ENCODE results near the gene PDE9A. TPM values are rescaled to one million over a fixed set of nuclear protein-coding genes. Genes with fewer than 3 reads are reported as not detected.

PDE9A gene
- total RNA-seq, 1 donor: 9.5 TPM

DNA sequence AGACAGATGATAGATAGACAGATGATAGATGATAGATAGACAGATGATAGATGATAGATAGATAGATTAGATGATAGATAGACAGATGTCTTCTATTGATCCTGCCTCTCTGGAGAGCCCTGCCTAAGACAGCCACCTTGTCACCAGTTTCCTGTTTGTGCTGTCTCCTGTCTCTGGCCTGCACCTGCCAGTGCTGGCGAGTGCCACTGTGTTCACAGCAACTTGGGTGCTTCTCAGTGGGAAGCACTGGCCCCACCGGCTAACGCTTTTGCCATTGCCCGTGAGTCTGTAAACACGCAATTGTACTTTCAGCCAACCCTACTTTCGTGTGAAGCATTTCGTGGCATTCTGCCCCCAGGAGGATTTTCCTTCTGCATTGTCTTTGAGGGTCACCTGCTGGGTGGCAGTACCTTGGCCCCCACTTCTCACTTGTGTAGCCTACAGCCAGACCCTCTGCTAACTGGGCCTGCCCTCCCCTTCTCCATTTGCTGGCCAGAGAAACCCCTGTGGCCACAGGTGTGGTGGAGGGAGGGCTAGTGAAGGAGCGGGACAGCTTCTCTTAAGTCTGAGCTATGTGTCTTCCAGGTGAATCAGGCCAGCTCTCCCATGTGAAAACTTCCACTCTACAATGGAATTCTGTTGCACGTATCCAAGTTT is 23.4 kb upstream of the PDE9A start:
- DNase-seq (ENCODE audit: low read depth): no peak
- TF ChIP-seq, protein P1, sequence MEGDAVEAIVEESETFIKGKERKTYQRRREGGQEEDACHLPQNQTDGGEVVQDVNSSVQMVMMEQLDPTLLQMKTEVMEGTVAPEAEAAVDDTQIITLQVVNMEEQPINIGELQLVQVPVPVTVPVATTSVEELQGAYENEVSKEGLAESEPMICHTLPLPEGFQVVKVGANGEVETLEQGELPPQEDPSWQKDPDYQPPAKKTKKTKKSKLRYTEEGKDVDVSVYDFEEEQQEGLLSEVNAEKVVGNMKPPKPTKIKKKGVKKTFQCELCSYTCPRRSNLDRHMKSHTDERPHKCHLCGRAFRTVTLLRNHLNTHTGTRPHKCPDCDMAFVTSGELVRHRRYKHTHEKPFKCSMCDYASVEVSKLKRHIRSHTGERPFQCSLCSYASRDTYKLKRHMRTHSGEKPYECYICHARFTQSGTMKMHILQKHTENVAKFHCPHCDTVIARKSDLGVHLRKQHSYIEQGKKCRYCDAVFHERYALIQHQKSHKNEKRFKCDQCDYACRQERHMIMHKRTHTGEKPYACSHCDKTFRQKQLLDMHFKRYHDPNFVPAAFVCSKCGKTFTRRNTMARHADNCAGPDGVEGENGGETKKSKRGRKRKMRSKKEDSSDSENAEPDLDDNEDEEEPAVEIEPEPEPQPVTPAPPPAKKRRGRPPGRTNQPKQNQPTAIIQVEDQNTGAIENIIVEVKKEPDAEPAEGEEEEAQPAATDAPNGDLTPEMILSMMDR (IDR thresholded peaks at IDR 0.05; ENCODE audit: insufficient read depth, low read depth, low read length): no peak
- no peak overlapping the region for H3K4me3 ChIP-seq (ENCODE audit: low read depth, low read length)

DNA sequence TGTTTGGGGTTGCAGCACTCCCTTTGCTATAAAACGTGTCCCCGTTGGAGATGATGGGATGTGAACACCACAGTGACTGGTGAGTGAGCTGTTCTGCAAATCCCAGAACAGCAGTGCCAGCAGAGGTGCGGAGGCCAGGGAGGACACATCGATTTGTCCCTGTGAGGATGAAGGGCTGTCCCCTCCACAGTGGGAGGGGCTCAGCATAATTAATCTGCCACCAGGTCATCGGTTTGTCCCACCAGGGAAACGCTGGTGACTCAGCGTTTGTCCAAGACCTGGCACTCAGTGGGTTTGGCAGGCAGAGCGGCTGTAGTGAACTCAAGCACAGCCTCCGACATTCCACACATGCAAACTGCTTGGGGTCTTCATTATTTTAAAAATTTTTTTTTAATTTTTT is 22.8 kb upstream of the PDE9A start:
- TF ChIP-seq, protein P1 (IDR thresholded peaks at IDR 0.05; ENCODE audit: insufficient read depth, low read depth, low read length): no peak
- DNase-seq (ENCODE audit: low read depth): no peak
- H3K4me3 ChIP-seq (ENCODE audit: low read depth, low read length): no peak overlapping the region

DNA sequence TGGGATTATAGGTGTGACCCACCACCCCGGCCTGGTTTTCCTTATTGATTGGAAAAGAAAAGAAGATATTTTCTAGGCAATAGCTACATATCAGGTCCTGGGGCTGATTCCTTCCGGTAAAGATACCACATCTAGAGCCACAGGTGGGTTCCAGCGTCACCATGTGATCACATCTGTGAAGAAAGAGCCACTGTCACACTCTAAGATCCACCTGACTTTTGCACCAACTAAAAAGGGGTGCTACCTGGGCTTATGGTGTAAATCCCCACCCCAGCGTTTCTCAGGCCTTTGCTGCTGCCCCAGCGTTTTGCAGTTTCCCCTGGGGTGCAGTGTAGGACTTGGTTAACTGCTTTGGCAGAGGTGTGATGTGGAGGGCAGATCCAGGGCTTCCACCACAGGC is 22.3 kb upstream of the PDE9A start:
- H3K4me3 ChIP-seq (ENCODE audit: low read depth, low read length): no peak overlapping the region
- DNase-seq (ENCODE audit: low read depth): no peak
- TF ChIP-seq, protein P1 (IDR thresholded peaks at IDR 0.05; ENCODE audit: insufficient read depth, low read depth, low read length): no peak

DNA sequence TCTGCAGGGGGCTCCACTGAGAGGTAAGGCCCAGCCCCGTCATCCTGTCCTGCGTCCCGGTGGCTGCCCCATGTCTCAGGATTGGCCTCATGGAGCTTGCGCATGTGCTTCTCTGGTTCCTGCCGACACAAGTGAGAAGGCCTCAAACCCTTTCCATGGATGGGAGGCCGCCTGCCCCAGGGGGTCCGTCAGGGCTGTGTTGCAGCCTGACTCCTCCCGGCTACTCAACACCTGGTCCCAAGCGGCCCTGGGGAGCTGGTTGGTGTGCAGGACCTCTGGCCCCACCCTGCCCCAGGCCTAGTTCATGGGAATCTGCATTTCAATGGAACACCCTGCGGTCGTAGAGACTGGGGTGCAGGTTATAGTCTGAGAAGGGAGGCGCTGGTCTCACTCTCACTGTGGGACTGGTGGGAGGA is 21.1 kb upstream of the PDE9A start:
- TF ChIP-seq, protein P1 (IDR thresholded peaks at IDR 0.05; ENCODE audit: insufficient read depth, low read depth, low read length): no peak
- DNase-seq (ENCODE audit: low read depth): no peak
- no peak overlapping the region for H3K4me3 ChIP-seq (ENCODE audit: low read depth, low read length)

DNA sequence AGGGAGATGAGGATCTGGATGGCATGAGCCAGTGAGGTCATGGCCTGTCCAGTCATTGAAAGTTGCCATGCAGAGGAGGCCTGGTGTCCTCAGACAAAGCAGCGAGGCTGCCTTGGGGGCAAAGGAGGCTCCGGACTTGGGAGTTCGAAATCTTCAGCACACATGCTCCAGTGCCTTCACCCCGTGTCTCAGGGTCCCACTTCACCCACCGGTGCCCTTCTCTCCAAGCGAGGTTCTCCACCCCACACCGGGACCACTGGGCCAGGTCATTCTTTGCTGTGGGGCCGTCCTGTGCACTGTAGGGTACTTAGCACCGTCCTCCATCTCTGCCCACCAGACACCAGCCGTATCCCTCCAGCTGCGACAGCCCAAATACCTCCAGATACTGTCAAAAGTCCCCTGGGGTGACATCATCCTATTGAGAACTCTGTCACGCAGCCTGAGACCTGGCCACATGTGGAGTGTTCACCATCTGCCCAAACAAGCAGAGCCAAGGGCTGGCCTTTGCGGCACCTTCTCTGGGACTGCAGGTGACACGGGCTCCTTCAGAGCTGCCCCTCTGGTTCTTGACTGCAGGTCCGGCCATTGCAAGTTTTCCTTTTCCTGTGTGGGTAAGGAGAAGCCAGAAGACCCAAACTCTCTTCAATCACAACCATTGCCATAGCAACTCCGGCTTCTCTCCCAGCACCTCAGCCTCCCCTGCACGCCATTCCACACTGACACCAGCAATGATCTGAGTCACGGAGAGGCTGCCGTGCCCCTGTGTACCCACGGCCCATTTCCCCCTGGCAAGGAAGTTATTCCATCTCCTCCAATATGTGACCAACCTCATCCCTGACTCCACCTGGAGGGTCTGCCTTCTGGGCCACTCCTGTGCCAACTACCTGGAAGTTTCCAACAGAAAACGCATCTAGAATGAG is 20.4 kb upstream of the PDE9A start:
- no peak overlapping the region for H3K4me3 ChIP-seq (ENCODE audit: low read depth, low read length)
- no peak for DNase-seq (ENCODE audit: low read depth)
- TF ChIP-seq, protein P1 (IDR thresholded peaks at IDR 0.05; ENCODE audit: insufficient read depth, low read depth, low read length): no peak

DNA sequence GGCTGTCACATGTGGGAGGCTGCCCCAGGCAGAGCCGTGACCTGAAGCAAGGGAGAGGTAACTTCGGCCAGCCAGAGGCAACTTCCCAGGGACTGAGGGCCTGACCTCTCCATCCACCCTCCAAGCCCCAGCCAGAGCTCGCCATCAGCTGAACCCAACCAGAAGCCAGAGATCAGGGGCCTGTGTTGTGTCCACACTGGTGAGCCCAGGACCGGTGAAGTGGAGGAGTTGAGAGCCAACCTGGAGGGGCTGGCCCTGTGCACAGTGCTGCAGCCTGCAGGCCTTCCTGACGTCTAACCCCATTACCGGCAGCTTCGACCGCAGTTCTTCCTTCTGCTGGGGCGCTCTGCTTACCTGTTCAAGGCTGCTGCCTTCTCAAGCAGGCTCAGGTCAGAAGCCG is 19.6 kb upstream of the PDE9A start:
- no peak overlapping the region for H3K4me3 ChIP-seq (ENCODE audit: low read depth, low read length)
- DNase-seq (ENCODE audit: low read depth): no peak
- TF ChIP-seq, protein P1 (IDR thresholded peaks at IDR 0.05; ENCODE audit: insufficient read depth, low read depth, low read length): no peak
